Endothelial cell of umbilical vein (primary cell): ENCODE measurements around the gene PECR. TPM values are rescaled to one million over a fixed set of nuclear protein-coding genes. Genes with fewer than 3 reads are reported as not detected.

Source experiments
- BruUV-seq: library from RNA; stranded (reverse); fragments of 400-500 nt; replicated peaks from 2 replicates; lab custom pipeline; 2021; lab: Mats Ljungman, UMichigan
- CTCF ChIA-PET: fragments of 300-600, 350-600 bp; sonication (Branson Sonifier 250); formaldehyde crosslinking; loops from one replicate; lab custom pipeline; 2021; ENCODE audit warnings: antibody characterized with exemption, inconsistent platforms; lab: Charles Lee
- POLR2A ChIA-PET: fragments of 300-600, 350-600 bp; sonication (Branson Sonifier 250); formaldehyde crosslinking; loops from one replicate; lab custom pipeline; 2021; ENCODE audit warnings: antibody characterized with exemption, inconsistent platforms; lab: Charles Lee
- DNase-seq: peaks from one replicate; pipeline ENCODE4 v3.0.0-alpha.2; 2011; ENCODE audit warnings: low read depth, low spot score
- FAIRE-seq: peaks from 2 replicates; lab custom pipeline; 2011; peaks lifted over from hg19 to GRCh38; lab: Jason Lieb, UNC
- H2AFZ ChIP-seq: 2 replicates; pipeline ENCODE4 v1.6.0; 2012; ENCODE audit warnings: low read depth, low read length, control low read depth, inconsistent platforms
- H3K27ac ChIP-seq: 2 replicates; pipeline ENCODE4 v1.5.1; 2011; ENCODE audit warnings: low read depth, mild to moderate bottlenecking, control low read depth, low read length, moderate library complexity; ENCODE audit not compliant: insufficient read depth
- H3K27me3 ChIP-seq, 2 experiments: 2 replicates each; pipeline versions ENCODE4 v1.6.0 to v1.6.1; 2011; ENCODE audit warnings: low read length in 2 of 2, mixed read lengths in 1 of 2; ENCODE audit not compliant: control insufficient read depth in 2 of 2, insufficient read depth in 2 of 2
- H3K36me3 ChIP-seq, 2 experiments: 2 replicates in 1 of 2; 3 replicates in 1 of 2; pipeline ENCODE4 v1.5.1; 2011; ENCODE audit warnings: low read length in 2 of 2, mild to moderate bottlenecking in 1 of 2, moderate library complexity in 1 of 2; ENCODE audit not compliant: control insufficient read depth in 2 of 2, insufficient read depth in 2 of 2; ENCODE audit errors: extremely low read depth in 1 of 2
- H3K4me1 ChIP-seq: 3 replicates; pipeline ENCODE4 v1.5.1; 2011; ENCODE audit warnings: mild to moderate bottlenecking, low read length; ENCODE audit not compliant: control insufficient read depth, insufficient read depth; ENCODE audit errors: extremely low read depth
- H3K4me2 ChIP-seq: 2 replicates; pipeline ENCODE4 v1.6.1; 2011; ENCODE audit warnings: low read length, control low read depth, mixed read lengths; ENCODE audit not compliant: insufficient read depth
- H3K4me3 ChIP-seq, 3 experiments: fragments of 200-600 bp in 1 of 3; sonication (generic), shearing (Covaris generic) in 1 of 3; replicated peaks in 1 of 3; 2 replicates each; pipeline ENCODE4 v1.5.1; 2011 to 2016; ENCODE audit warnings: control low read depth in 3 of 3, low read length in 3 of 3, mild to moderate bottlenecking in 2 of 3, inconsistent platforms in 1 of 3, low read depth in 1 of 3, moderate library complexity in 1 of 3; ENCODE audit not compliant: insufficient read depth in 1 of 3
- H3K79me2 ChIP-seq: 2 replicates; pipeline ENCODE4 v1.6.0; 2012; ENCODE audit warnings: low read length, inconsistent platforms; ENCODE audit not compliant: control insufficient read depth, insufficient read depth
- H3K9ac ChIP-seq: replicated peaks from 2 replicates; pipeline ENCODE3; 2011; ENCODE audit warnings: low read length, control low read depth; ENCODE audit not compliant: insufficient read depth; ENCODE audit errors: extremely low read depth
- H3K9me1 ChIP-seq: replicated peaks from 3 replicates; pipeline ENCODE4 v1.6.0; 2011; ENCODE audit warnings: mild to moderate bottlenecking, low read length; ENCODE audit not compliant: control insufficient read depth, insufficient read depth; ENCODE audit errors: extremely low read depth
- H3K9me3 ChIP-seq: replicated peaks from 2 replicates; pipeline ENCODE4 v1.5.1; 2012; ENCODE audit warnings: low read length, inconsistent platforms; ENCODE audit not compliant: control insufficient read depth, insufficient read depth
- H4K20me1 ChIP-seq: replicated peaks from 2 replicates; pipeline ENCODE3; 2011; ENCODE audit warnings: mild to moderate bottlenecking, low read length; ENCODE audit not compliant: control insufficient read depth, insufficient read depth; ENCODE audit errors: extremely low read depth
- CTCF ChIP-seq, 2 donors: IDR thresholded peaks; 1 replicate in 1 of 2; 2 replicates in 1 of 2; pipeline ENCODE4 v1.5.1; 2011; ENCODE audit warnings: low read length in 2 of 2, mild to moderate bottlenecking in 2 of 2, moderate library complexity in 2 of 2, control low read depth in 1 of 2, inconsistent platforms in 1 of 2, low read depth in 1 of 2; ENCODE audit not compliant: insufficient read depth in 1 of 2; ENCODE audit errors: extremely low read depth in 1 of 2
- EZH2 ChIP-seq: IDR thresholded peaks from 2 replicates; pipeline ENCODE4 v1.6.1; 2012; ENCODE audit warnings: borderline replicate concordance, low read depth, mild to moderate bottlenecking, moderate library complexity, low read length, inconsistent platforms; ENCODE audit not compliant: severe bottlenecking
- FOS ChIP-seq: IDR thresholded peaks from 2 replicates; pipeline ENCODE4 v1.6.1; 2011; ENCODE audit warnings: mild to moderate bottlenecking, low read length, moderate library complexity, borderline replicate concordance; ENCODE audit not compliant: insufficient read depth
- GATA2 ChIP-seq: IDR thresholded peaks from 2 replicates; pipeline ENCODE4 v1.7.0; 2011; ENCODE audit warnings: low read depth, mild to moderate bottlenecking, moderate library complexity, mixed read lengths, low read length; ENCODE audit not compliant: insufficient read length, insufficient read depth
- JUN ChIP-seq: IDR thresholded peaks from 2 replicates; pipeline ENCODE4 v1.6.1; 2011; ENCODE audit warnings: borderline replicate concordance, low read depth; ENCODE audit not compliant: insufficient read length, insufficient read depth
- MAX ChIP-seq: IDR thresholded peaks from 2 replicates; pipeline ENCODE4 v1.6.1; 2011; ENCODE audit not compliant: insufficient read depth, insufficient read length
- MYC ChIP-seq: IDR thresholded peaks from one replicate; pipeline ENCODE4 v1.6.1; 2011; ENCODE audit warnings: mild to moderate bottlenecking, low read depth, low read length
- POLR2A ChIP-seq: IDR thresholded peaks from 2 replicates; pipeline ENCODE4 v1.6.1; 2012; ENCODE audit warnings: low read depth, mild to moderate bottlenecking, control low read depth, low read length
- POLR2AphosphoS5 ChIP-seq: IDR thresholded peaks from 2 replicates; pipeline ENCODE4 v1.6.1; 2012; ENCODE audit warnings: low read depth, mild to moderate bottlenecking, control low read depth, low read length, moderate library complexity; ENCODE audit not compliant: insufficient read depth
- dilution Hi-C: fragments of 300-500 bp; cut with MboI; formaldehyde crosslinking; loops from one replicate; pipeline ENCODE4 v1.15.0; 2019; ENCODE audit warnings: low sequenced_read_pairs; ENCODE audit not compliant: extremely low pct_ligation_motif_present
- intact Hi-C: fragments of 100-400 bp; cut with micrococcal nuclease; formaldehyde crosslinking; loops from one replicate; pipeline ENCODE4 v1.10.0; 2022
- polyA plus RNA-seq, 4 experiments: library from polyadenylated mRNA; depleted of rRNA in 3 of 4; stranded (reverse) in 3 of 4; unstranded in 1 of 4; fragments of >200 nt; gene quantifications; 2 replicates each; pipeline versions ENCODE4 v1.2.1 to v1.2.3, GENCODE V29; 2011 to 2012; ENCODE audit warnings: missing spikeins in 1 of 4
- total RNA-seq: library from RNA; stranded (reverse); gene quantifications from 2 replicates; pipeline ENCODE4 v1.2.3, GENCODE V29; 2021

The PECR gene
- total and polyA plus RNA-seq, 2 donors (not counting 3 experiments of a cell fraction or from before 2014, with no cell fraction given), result 4.1 to 6.2 TPM

GRCh38 chr2:216047397-216047796, 34.2 kb downstream of the PECR start:
- TF ChIP-seq MAX, result no peak
- no peak for TF ChIP-seq MYC
- no peak for TF ChIP-seq POLR2AphosphoS5
- no peak for TF ChIP-seq POLR2A
- no peak for TF ChIP-seq CTCF (IDR thresholded peaks at IDR 0.05; ENCODE audit: extremely low read depth in 1 of 2, insufficient read depth in 1 of 2, low read depth in 1 of 2, low read length in 2 of 2)
- TF ChIP-seq EZH2, result no peak
- TF ChIP-seq GATA2, result no peak
- TF ChIP-seq JUN, result no peak
- no peak for TF ChIP-seq FOS
- CTCF ChIA-PET, result interaction anchor here (0.7 to 2.3 kb wide), 3 partner anchors 11 to 97 kb away, joined by 3 to 7 read pairs (median 3); no protein-coding TSS in a partner anchor
- no peak overlapping the region for H3K4me2 ChIP-seq
- H3K9me1 ChIP-seq, result no peaks in the 10 kb centered on the region
- H3K4me1 ChIP-seq, result no peaks in the 10 kb centered on the region
- POLR2A ChIA-PET, result no interaction called here
- intact Hi-C loops (no loop called here), dilution Hi-C loops (no loop called here)
- H3K9ac ChIP-seq, result no peak overlapping the region
- H3K36me3 ChIP-seq, result no peaks in the 10 kb centered on the region
- H4K20me1 ChIP-seq, result no peaks in the 10 kb centered on the region
- no TSS peak for BruUV-seq
- no peak overlapping the region for H2AFZ ChIP-seq
- FAIRE-seq (no peak), DNase-seq (no peak)
- H3K9me3 ChIP-seq, result no peaks in the 10 kb centered on the region
- H3K4me3 ChIP-seq, result no peak overlapping the region
- H3K27me3 ChIP-seq, result no peaks in the 10 kb centered on the region
- no peaks in the 10 kb centered on the region for H3K79me2 ChIP-seq
- H3K27ac ChIP-seq, result no peak overlapping the region
